HFF-Myc (cell line): ENCODE measurements around the gene HTR3A.
A peak's percentile ranks its signal among the peaks of the same experiment; 100 is the strongest.

Experiments
- DNase-seq: peaks from one replicate; pipeline ENCODE4 v3.0.0-alpha.2; 2011; ENCODE audit warnings: low read depth; ENCODE audit errors: extremely low read depth
- H3K4me3 ChIP-seq: replicated peaks from 2 replicates; pipeline ENCODE4 v1.5.1; 2011; ENCODE audit warnings: low read depth, mild to moderate bottlenecking, control low read depth, low read length
- CTCF ChIP-seq: IDR thresholded peaks from 2 replicates; pipeline ENCODE4 v1.5.1; 2012; ENCODE audit warnings: mild to moderate bottlenecking, low read depth, low read length, control low read depth; ENCODE audit errors: missing control alignments

The HTR3A gene

GRCh38 chr11:114036147-114036811 lies 61.4 kb downstream of the HTR3A start:
- no peak overlapping the region for H3K4me3 ChIP-seq
- peak; percentile 68 for TF ChIP-seq CTCF

GRCh38 chr11:114036958-114037357 lies 62.0 kb downstream of the HTR3A start:
- no peak overlapping the region for H3K4me3 ChIP-seq
- no peak for DNase-seq
- no peak for TF ChIP-seq CTCF

More at GRCh38 chr11:114036147-114036811, 61.4 kb downstream of the HTR3A start:
- DNase-seq, result no peak

- no peak for TF ChIP-seq CTCF
- H3K4me3 ChIP-seq, result no peak overlapping the region
- no peak for DNase-seq
Observed at GRCh38 chr11:114039551-114039950, 64.6 kb downstream of the HTR3A start.
